ENCODE measurements around the gene C1orf53.

- no peak for TF ChIP-seq POLR2A (IDR thresholded peaks at IDR 0.05; ENCODE audit: low read depth)
- TF ChIP-seq CTCF (IDR thresholded peaks at IDR 0.05): no peak
- TF ChIP-seq EP300 (IDR thresholded peaks at IDR 0.05): no peak
These were observed 17.6 kb downstream of the C1orf53 start for GRCh38 chr1:197920067-197920396.
